Keratinocyte (primary cell): ENCODE results near the gene OSBPL8. TPM values are rescaled to one million over a fixed set of nuclear protein-coding genes. Genes with fewer than 3 reads are reported as not detected.

Source experiments
- DNase-seq: peaks from one replicate; pipeline ENCODE4 v3.0.0-alpha.2; 2011; ENCODE audit warnings: low read depth, missing footprints, low spot score
- FAIRE-seq: peaks from 2 replicates; lab custom pipeline; 2011; peaks lifted over from hg19 to GRCh38; lab: Jason Lieb, UNC
- H2AFZ ChIP-seq: 2 replicates; pipeline ENCODE4 v1.6.0; 2012; ENCODE audit warnings: low read length, control low read depth, inconsistent platforms; ENCODE audit not compliant: control insufficient read depth
- H3K27ac ChIP-seq: 2 replicates; pipeline ENCODE4 v1.5.1; 2011; ENCODE audit warnings: low read length; ENCODE audit not compliant: control insufficient read depth, insufficient read depth
- H3K27me3 ChIP-seq: 3 replicates; pipeline ENCODE4 v1.6.0; 2011; ENCODE audit warnings: low read length; ENCODE audit not compliant: control insufficient read depth, insufficient read depth; ENCODE audit errors: extremely low read depth
- H3K36me3 ChIP-seq, 2 experiments: 2 replicates in 1 of 2; 3 replicates in 1 of 2; pipeline ENCODE4 v1.5.1; 2011; ENCODE audit warnings: low read length in 2 of 2, mild to moderate bottlenecking in 1 of 2; ENCODE audit not compliant: control insufficient read depth in 2 of 2, insufficient read depth in 2 of 2; ENCODE audit errors: extremely low read depth in 1 of 2
- H3K4me1 ChIP-seq: 3 replicates; pipeline ENCODE4 v1.5.1; 2011; ENCODE audit warnings: low read length; ENCODE audit not compliant: control insufficient read depth, insufficient read depth; ENCODE audit errors: extremely low read depth
- H3K4me2 ChIP-seq: 3 replicates; pipeline ENCODE4 v1.6.0; 2011; ENCODE audit warnings: low read depth, low read length; ENCODE audit not compliant: control insufficient read depth, insufficient read depth; ENCODE audit errors: extremely low read depth
- H3K4me3 ChIP-seq, 3 experiments: fragments of 200-600 bp in 1 of 3; sonication (generic) in 1 of 3; 2 replicates in 2 of 3; 3 replicates in 1 of 3; pipeline ENCODE4 v1.5.1; 2011 to 2016; ENCODE audit warnings: low read length in 3 of 3, mild to moderate bottlenecking in 3 of 3, control low read depth in 2 of 3, inconsistent platforms in 1 of 3, low read depth in 1 of 3, mixed read lengths in 1 of 3, mixed run types in 1 of 3, moderate library complexity in 1 of 3; ENCODE audit not compliant: control insufficient read depth in 2 of 3, insufficient read depth in 2 of 3; ENCODE audit errors: extremely low read depth in 1 of 3
- H3K79me2 ChIP-seq: 2 replicates; pipeline ENCODE4 v1.6.0; 2012; ENCODE audit warnings: low read length; ENCODE audit not compliant: control insufficient read depth, insufficient read depth
- H3K9ac ChIP-seq: 3 replicates; pipeline ENCODE4 v1.6.0; 2011; ENCODE audit warnings: low read length; ENCODE audit not compliant: control insufficient read depth, insufficient read depth; ENCODE audit errors: extremely low read depth
- H3K9me1 ChIP-seq: 3 replicates; pipeline ENCODE4 v1.6.0; 2011; ENCODE audit warnings: low read length; ENCODE audit not compliant: control insufficient read depth, insufficient read depth; ENCODE audit errors: extremely low read depth
- H3K9me3 ChIP-seq: 2 replicates; pipeline ENCODE4 v1.5.1; 2012; ENCODE audit warnings: low read depth, low read length; ENCODE audit not compliant: control insufficient read depth
- H4K20me1 ChIP-seq: 3 replicates; pipeline ENCODE4 v1.6.0; 2011; ENCODE audit warnings: low read length; ENCODE audit not compliant: control insufficient read depth, insufficient read depth; ENCODE audit errors: extremely low read depth
- EZH2 ChIP-seq: IDR thresholded peaks from one replicate; pipeline ENCODE4 v1.6.1; 2012; ENCODE audit warnings: inconsistent platforms, mild to moderate bottlenecking, low read length, moderate library complexity
- dilution Hi-C: fragments of 300-500 bp; cut with MboI; formaldehyde crosslinking; loops from one replicate; pipeline ENCODE4 v1.7.0; 2020; ENCODE audit warnings: low sequenced_read_pairs; ENCODE audit not compliant: extremely low pct_ligation_motif_present
- polyA minus RNA-seq, 3 experiments: library from RNA; depleted of rRNA, polyadenylated mRNA; stranded (reverse); fragments of >200 nt; gene quantifications; 1 replicate in 1 of 3; 2 replicates in 1 of 3; 3 replicates in 1 of 3; pipeline ENCODE4 v1.2.3, GENCODE V29; 2011
- polyA plus RNA-seq, 5 experiments: library from polyadenylated mRNA; depleted of rRNA in 3 of 5; stranded (reverse) in 3 of 5; stranded (forward) in 1 of 5; unstranded in 1 of 5; fragments of >200 nt; gene quantifications; 1 replicate in 1 of 5; 2 replicates in 3 of 5; 3 replicates in 1 of 5; pipeline versions ENCODE4 v1.2.1 to v1.2.3, GENCODE V29; 2011 to 2012; ENCODE audit warnings: missing spikeins in 2 of 5, low read depth in 1 of 5, low replicate concordance in 1 of 5
- TF ChIP-seq, protein P1 (sequence below), 3 experiments: IDR thresholded peaks in 1 of 3; conservative IDR thresholded peaks in 1 of 3; optimal IDR thresholded peaks in 1 of 3; 2 replicates in 2 of 3; 3 replicates in 1 of 3; pipeline versions ENCODE3 to v1.5.1; 2011; ENCODE audit warnings: low read length in 3 of 3, mild to moderate bottlenecking in 3 of 3, moderate library complexity in 2 of 3, control low read depth in 1 of 3, inconsistent platforms in 1 of 3; ENCODE audit not compliant: insufficient read depth in 2 of 3; ENCODE audit errors: extremely low read depth in 1 of 3

OSBPL8 gene, protein sequence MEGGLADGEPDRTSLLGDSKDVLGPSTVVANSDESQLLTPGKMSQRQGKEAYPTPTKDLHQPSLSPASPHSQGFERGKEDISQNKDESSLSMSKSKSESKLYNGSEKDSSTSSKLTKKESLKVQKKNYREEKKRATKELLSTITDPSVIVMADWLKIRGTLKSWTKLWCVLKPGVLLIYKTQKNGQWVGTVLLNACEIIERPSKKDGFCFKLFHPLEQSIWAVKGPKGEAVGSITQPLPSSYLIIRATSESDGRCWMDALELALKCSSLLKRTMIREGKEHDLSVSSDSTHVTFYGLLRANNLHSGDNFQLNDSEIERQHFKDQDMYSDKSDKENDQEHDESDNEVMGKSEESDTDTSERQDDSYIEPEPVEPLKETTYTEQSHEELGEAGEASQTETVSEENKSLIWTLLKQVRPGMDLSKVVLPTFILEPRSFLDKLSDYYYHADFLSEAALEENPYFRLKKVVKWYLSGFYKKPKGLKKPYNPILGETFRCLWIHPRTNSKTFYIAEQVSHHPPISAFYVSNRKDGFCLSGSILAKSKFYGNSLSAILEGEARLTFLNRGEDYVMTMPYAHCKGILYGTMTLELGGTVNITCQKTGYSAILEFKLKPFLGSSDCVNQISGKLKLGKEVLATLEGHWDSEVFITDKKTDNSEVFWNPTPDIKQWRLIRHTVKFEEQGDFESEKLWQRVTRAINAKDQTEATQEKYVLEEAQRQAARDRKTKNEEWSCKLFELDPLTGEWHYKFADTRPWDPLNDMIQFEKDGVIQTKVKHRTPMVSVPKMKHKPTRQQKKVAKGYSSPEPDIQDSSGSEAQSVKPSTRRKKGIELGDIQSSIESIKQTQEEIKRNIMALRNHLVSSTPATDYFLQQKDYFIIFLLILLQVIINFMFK
- polyA plus RNA-seq = 24.7 to 33.7 TPM (median 25.1 TPM) in 3 replicates
- polyA plus RNA-seq (2011; ENCODE audit: low read depth) = 62.7 TPM
- 19.1 and 29.4 TPM in 2 replicates for polyA plus RNA-seq (2011; cell fraction: cytosol; rRNA removed)
- polyA plus RNA-seq (2011; cell fraction: nucleus; rRNA removed) = 20.6 and 28.7 TPM in 2 replicates
- 26.1 and 26.3 TPM in 2 replicates for polyA plus RNA-seq (2012; ENCODE audit: low replicate concordance)
- polyA minus RNA-seq = 21.8 to 151 TPM (median 73.2 TPM) in 3 replicates
- 56.4 TPM for polyA minus RNA-seq (2011; cell fraction: cytosol; rRNA and poly(A)+ RNA removed)
- polyA minus RNA-seq (2011; cell fraction: nucleus; rRNA and poly(A)+ RNA removed) = 84.9 and 133 TPM in 2 replicates

DNA sequence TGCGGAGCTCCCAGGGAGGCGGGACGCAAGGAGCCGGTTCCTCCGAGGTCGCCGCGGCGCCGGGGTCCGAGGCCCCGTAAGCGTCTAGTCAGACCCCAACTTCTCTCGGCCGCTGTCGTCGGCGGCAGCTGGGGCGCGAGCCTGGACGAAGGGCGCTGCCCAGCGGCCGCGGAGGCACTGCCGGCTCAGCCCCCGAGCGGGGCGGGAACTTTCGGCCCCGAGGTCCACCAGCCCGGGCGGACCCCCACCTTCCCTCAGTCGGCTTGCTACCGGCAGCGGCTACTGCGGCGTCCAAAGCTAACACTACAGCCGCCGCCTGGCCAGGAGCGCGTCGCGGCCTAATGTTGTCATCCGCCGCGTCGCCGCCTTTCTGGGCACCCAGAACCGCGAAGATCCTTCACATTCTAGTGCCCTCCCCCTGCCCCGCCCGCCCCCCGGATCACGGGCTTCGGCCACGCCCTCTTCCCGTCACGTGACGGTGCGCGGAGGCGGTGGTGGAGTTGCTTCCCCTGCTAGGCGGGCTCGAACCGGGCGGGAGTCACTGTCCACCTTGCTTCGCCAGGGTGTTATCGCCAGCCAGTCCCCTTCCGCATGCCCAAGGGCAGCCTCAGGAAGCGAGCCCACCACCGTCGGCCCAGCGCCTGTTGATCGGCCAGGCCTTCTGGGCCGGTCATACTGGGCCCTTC, at the start of gene OSBPL8:
TSS of gene OSBPL8 (minus strand) at position 372 of the 686 bp plus-strand sequence. CDS start 72,220 bp downstream, outside the sequence.
- dilution Hi-C loops = no loop called here
- TF ChIP-seq EZH2 = no peak
- TF ChIP-seq, protein P1, sequence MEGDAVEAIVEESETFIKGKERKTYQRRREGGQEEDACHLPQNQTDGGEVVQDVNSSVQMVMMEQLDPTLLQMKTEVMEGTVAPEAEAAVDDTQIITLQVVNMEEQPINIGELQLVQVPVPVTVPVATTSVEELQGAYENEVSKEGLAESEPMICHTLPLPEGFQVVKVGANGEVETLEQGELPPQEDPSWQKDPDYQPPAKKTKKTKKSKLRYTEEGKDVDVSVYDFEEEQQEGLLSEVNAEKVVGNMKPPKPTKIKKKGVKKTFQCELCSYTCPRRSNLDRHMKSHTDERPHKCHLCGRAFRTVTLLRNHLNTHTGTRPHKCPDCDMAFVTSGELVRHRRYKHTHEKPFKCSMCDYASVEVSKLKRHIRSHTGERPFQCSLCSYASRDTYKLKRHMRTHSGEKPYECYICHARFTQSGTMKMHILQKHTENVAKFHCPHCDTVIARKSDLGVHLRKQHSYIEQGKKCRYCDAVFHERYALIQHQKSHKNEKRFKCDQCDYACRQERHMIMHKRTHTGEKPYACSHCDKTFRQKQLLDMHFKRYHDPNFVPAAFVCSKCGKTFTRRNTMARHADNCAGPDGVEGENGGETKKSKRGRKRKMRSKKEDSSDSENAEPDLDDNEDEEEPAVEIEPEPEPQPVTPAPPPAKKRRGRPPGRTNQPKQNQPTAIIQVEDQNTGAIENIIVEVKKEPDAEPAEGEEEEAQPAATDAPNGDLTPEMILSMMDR (optimal IDR thresholded peaks at IDR 0.05 in 1 of 3, IDR thresholded peaks at IDR 0.05 in 1 of 3, conservative IDR thresholded peaks at IDR 0.05 in 1 of 3; ENCODE audit: extremely low read depth in 1 of 3, insufficient read depth in 2 of 3, low read length in 3 of 3) = peak in 2 of 3 experiments; percentile 17 to 42
- Histone ChIP-seq H3K4me2 (peak within 1 kb of the TSS; percentile 98), H3K4me1 (peaks cover 12% of the 10 kb centered on the region), H3K4me3 (peak within 1 kb of the TSS; percentile 76 to 94 (median 94)), H3K9me1 (no peaks in the 10 kb centered on the region), H3K9me3 (no peaks in the 10 kb centered on the region), H3K27ac (peak within 1 kb of the TSS; percentile 91), H3K79me2 (peaks cover 42% of the 10 kb centered on the region), H3K36me3 (no peaks in the 10 kb centered on the region), H4K20me1 (no peaks in the 10 kb centered on the region), H3K9ac (peak within 1 kb of the TSS; percentile 96), H2AFZ (peak within 1 kb of the TSS; percentile 97), H3K27me3 (no peaks in the 10 kb centered on the region)
- FAIRE-seq = no peak
- DNase-seq = peak; percentile 35

DNA sequence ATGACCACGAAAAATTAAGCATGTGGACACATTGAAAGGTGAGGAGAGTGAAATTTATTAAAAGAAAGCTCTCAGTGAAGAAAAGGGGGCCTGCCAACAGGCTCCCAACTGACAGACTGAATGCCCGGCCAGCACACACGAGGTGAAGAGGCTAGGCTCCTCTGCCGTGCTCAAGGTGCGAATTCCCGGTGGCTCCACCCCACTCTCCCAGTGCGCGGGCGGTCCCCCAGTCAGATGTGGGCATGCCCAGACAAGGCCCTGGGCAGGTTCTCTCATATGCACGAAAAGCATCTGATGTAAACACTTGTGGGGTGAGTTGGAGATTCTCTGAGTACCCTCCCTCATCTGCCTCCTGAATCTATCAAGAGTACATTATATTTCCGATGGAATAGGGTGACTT, 48.5 kb upstream of the OSBPL8 start:
- no peak for TF ChIP-seq EZH2
- TF ChIP-seq, protein P1 (optimal IDR thresholded peaks at IDR 0.05 in 1 of 3, IDR thresholded peaks at IDR 0.05 in 1 of 3, conservative IDR thresholded peaks at IDR 0.05 in 1 of 3; ENCODE audit: extremely low read depth in 1 of 3, insufficient read depth in 2 of 3, low read length in 3 of 3) = no peak
- Histone ChIP-seq H3K36me3 (no peaks in the 10 kb centered on the region), H2AFZ (no peak overlapping the region), H3K27ac (no peak overlapping the region), H3K79me2 (no peaks in the 10 kb centered on the region), H3K27me3 (no peaks in the 10 kb centered on the region), H4K20me1 (no peaks in the 10 kb centered on the region), H3K9ac (no peak overlapping the region), H3K4me2 (no peak overlapping the region), H3K9me3 (no peaks in the 10 kb centered on the region), H3K4me3 (no peak overlapping the region), H3K9me1 (no peaks in the 10 kb centered on the region), H3K4me1 (peaks cover 12% of the 10 kb centered on the region)
- dilution Hi-C loops = no loop called here
- no peak for DNase-seq
- no peak for FAIRE-seq
